Activated CD8-positive, alpha-beta T cell treated with anti-CD3 and anti-CD28 coated beads for 36 hours (primary cell): ENCODE measurements around the gene PTPRQ. TPM values are rescaled to one million over a fixed set of nuclear protein-coding genes. Genes with fewer than 3 reads are reported as not detected.

Experiments used
- ATAC-seq: fragments of 200-7000 bp; cut with Tn5 transposase; one replicate; pipeline ENCODE4 v1.10.0; 2021; ENCODE audit warnings: mild to moderate bottlenecking, moderate library complexity
- CTCF ChIA-PET: fragments of 350-600 bp; sonication (Branson Sonifier 250); formaldehyde crosslinking; loops from one replicate; lab custom pipeline; 2021; ENCODE audit warnings: antibody characterized with exemption; lab: Charles Lee
- POLR2A ChIA-PET: fragments of 350-600 bp; sonication (Branson Sonifier 250); formaldehyde crosslinking; loops from one replicate; lab custom pipeline; 2021; ENCODE audit warnings: antibody characterized with exemption; lab: Charles Lee
- DNase-seq: peaks from one replicate; pipeline ENCODE4 v3.0.0-alpha.2; 2020
- H3K27ac Mint-ChIP-seq: one replicate; pipeline ENCODE4 v1.8.0; 2021; ENCODE audit warnings: mild to moderate bottlenecking, mixed read lengths
- H3K27me3 Mint-ChIP-seq: one replicate; pipeline ENCODE4 v1.8.0; 2021; ENCODE audit warnings: mixed read lengths
- H3K36me3 Mint-ChIP-seq: one replicate; pipeline ENCODE4 v1.8.0; 2021; ENCODE audit warnings: low read depth, mixed read lengths
- H3K4me1 Mint-ChIP-seq: one replicate; pipeline ENCODE4 v1.8.0; 2021; ENCODE audit warnings: low read depth, mixed read lengths
- H3K4me3 Mint-ChIP-seq: one replicate; pipeline ENCODE4 v1.8.0; 2021; ENCODE audit warnings: mild to moderate bottlenecking, moderate library complexity, mixed read lengths
- H3K9me3 Mint-ChIP-seq: one replicate; pipeline ENCODE4 v1.8.0; 2021; ENCODE audit warnings: mixed read lengths
- CTCF ChIP-seq: fragments of 200-600 bp; IDR thresholded peaks from one replicate; pipeline ENCODE4 v1.8.0; 2022; ENCODE audit warnings: antibody characterized with exemption, mild to moderate bottlenecking
- intact Hi-C: fragments of 100-400 bp; cut with micrococcal nuclease; formaldehyde crosslinking; loops from one replicate; pipeline ENCODE4 v1.10.0; 2022
- total RNA-seq, 2 experiments: library from RNA; stranded (reverse); gene quantifications; one replicate each; pipeline ENCODE4 v1.2.3, GENCODE V29; 2021

Gene PTPRQ
- total RNA-seq, 2 experiments from 2014 or later: not detected

- DNase-seq: no peak
- intact Hi-C loops: loop anchor here (5.0 kb wide), 1 partner anchor 351 kb away; no protein-coding TSS in a partner anchor
- Mint-ChIP-seq H3K27ac (no peak overlapping the region), H3K4me3 (no peak overlapping the region), H3K27me3 (no peaks in the 10 kb centered on the region), H3K36me3 (no peaks in the 10 kb centered on the region), H3K9me3 (no peaks in the 10 kb centered on the region), H3K4me1 (no peaks in the 10 kb centered on the region)
- POLR2A ChIA-PET: no interaction called here
- CTCF ChIA-PET: no interaction called here
- no peak for TF ChIP-seq CTCF
- no peak for ATAC-seq
These were observed 32.2 kb upstream of the PTPRQ start for GRCh38 chr12:80411787-80412186.

- Mint-ChIP-seq H3K27ac (no peak overlapping the region), H3K9me3 (no peaks in the 10 kb centered on the region), H3K4me1 (no peaks in the 10 kb centered on the region), H3K4me3 (no peak overlapping the region), H3K27me3 (no peaks in the 10 kb centered on the region), H3K36me3 (no peaks in the 10 kb centered on the region)
- TF ChIP-seq CTCF: peak; percentile 69
- no peak for ATAC-seq
- ChIA-PET CTCF (interaction anchor here (0.9 to 1.5 kb wide), 2 partner anchors 13 to 351 kb away, joined by 3 read pairs; no protein-coding TSS in a partner anchor), POLR2A (no interaction called here)
- DNase-seq: no peak
- intact Hi-C loops: loop anchor here (5.0 kb wide), 1 partner anchor 350 kb away; no protein-coding TSS in a partner anchor
These were observed 31.6 kb upstream of the PTPRQ start for GRCh38 chr12:80412343-80412953.

GRCh38 chr12:80413462-80413861 is 30.6 kb upstream of the PTPRQ start:
- ChIA-PET POLR2A (no interaction called here), CTCF (interaction anchor here (0.9 to 1.5 kb wide), 2 partner anchors 12 to 350 kb away, joined by 3 read pairs; no protein-coding TSS in a partner anchor)
- no peaks in the 10 kb centered on the region for H3K9me3 Mint-ChIP-seq
- peak; percentile 21 for TF ChIP-seq CTCF
- no peak overlapping the region for H3K27ac Mint-ChIP-seq
- H3K4me1 Mint-ChIP-seq: no peaks in the 10 kb centered on the region
- intact Hi-C loops: loop anchor here (5.0 kb wide), 1 partner anchor 349 kb away; no protein-coding TSS in a partner anchor
- no peak for ATAC-seq
- DNase-seq: no peak
- no peaks in the 10 kb centered on the region for H3K27me3 Mint-ChIP-seq
- H3K36me3 Mint-ChIP-seq: no peaks in the 10 kb centered on the region
- no peak overlapping the region for H3K4me3 Mint-ChIP-seq

GRCh38 chr12:80415466-80415865 is 28.6 kb upstream of the PTPRQ start:
- no peak for DNase-seq
- no peaks in the 10 kb centered on the region for H3K27me3 Mint-ChIP-seq
- H3K9me3 Mint-ChIP-seq: no peaks in the 10 kb centered on the region
- no peaks in the 10 kb centered on the region for H3K36me3 Mint-ChIP-seq
- ChIA-PET POLR2A (no interaction called here), CTCF (no interaction called here)
- no peaks in the 10 kb centered on the region for H3K4me1 Mint-ChIP-seq
- no peak overlapping the region for H3K4me3 Mint-ChIP-seq
- intact Hi-C loops: no loop called here
- TF ChIP-seq CTCF: no peak
- no peak for ATAC-seq
- H3K27ac Mint-ChIP-seq: no peak overlapping the region

GRCh38 chr12:80419644-80420043 is 24.4 kb upstream of the PTPRQ start:
- Mint-ChIP-seq H3K27ac (no peak overlapping the region), H3K36me3 (no peaks in the 10 kb centered on the region), H3K4me1 (no peaks in the 10 kb centered on the region), H3K27me3 (no peaks in the 10 kb centered on the region), H3K9me3 (no peaks in the 10 kb centered on the region), H3K4me3 (no peak overlapping the region)
- POLR2A ChIA-PET: no interaction called here
- CTCF ChIA-PET: no interaction called here
- DNase-seq (no peak), ATAC-seq (no peak)
- TF ChIP-seq CTCF: no peak
- intact Hi-C loops: no loop called here
